HG03520 (cell line): ENCODE measurements around the gene CKAP5.

Experiments
- ATAC-seq: cut with Tn5 transposase; IDR thresholded peaks from one replicate; pipeline ENCODE4 v1.9.1; 2021; ENCODE audit warnings: mild to moderate bottlenecking, moderate library complexity; ENCODE audit not compliant: unreplicated experiment

Gene CKAP5

GRCh38 chr11:46769636-46770221 is 76.4 kb downstream of the CKAP5 start:
- ATAC-seq, result no peak

GRCh38 chr11:46766656-46767055 is 79.4 kb downstream of the CKAP5 start:
- ATAC-seq, result no peak

- ATAC-seq, result no peak
Observed at GRCh38 chr11:46762248-46762647, 83.8 kb downstream of the CKAP5 start.

GRCh38 chr11:46761807-46762206 is 84.3 kb downstream of the CKAP5 start:
- ATAC-seq, result no peak

GRCh38 chr11:46760429-46761128 is 85.5 kb downstream of the CKAP5 start:
- no peak for ATAC-seq

GRCh38 chr11:46759196-46759595 is 86.9 kb downstream of the CKAP5 start:
- no peak for ATAC-seq

- ATAC-seq, result no peak
Observed at GRCh38 chr11:46755962-46756361, 90.1 kb downstream of the CKAP5 start.

- ATAC-seq, result no peak
Observed at GRCh38 chr11:46747150-46747549, 98.9 kb downstream of the CKAP5 start.

- ATAC-seq, result no peak
Observed at GRCh38 chr11:46745995-46746394, 100.1 kb downstream of the CKAP5 start.

- ATAC-seq, result no peak
Observed at GRCh38 chr11:46745328-46745727, 100.8 kb downstream of the CKAP5 start.

- ATAC-seq, result no peak
Observed at GRCh38 chr11:46743693-46744339, 102.3 kb downstream of the CKAP5 start.

GRCh38 chr11:46743043-46743442 is 103.0 kb downstream of the CKAP5 start:
- no peak for ATAC-seq

GRCh38 chr11:46741600-46742484 is 104.2 kb downstream of the CKAP5 start:
- ATAC-seq, result no peak

GRCh38 chr11:46738887-46739286 is 107.2 kb downstream of the CKAP5 start:
- no peak for ATAC-seq

GRCh38 chr11:46737699-46738098 is 108.4 kb downstream of the CKAP5 start:
- ATAC-seq, result no peak

- no peak for ATAC-seq
Observed at GRCh38 chr11:46736615-46737014, 109.5 kb downstream of the CKAP5 start.

- ATAC-seq, result no peak
Observed at GRCh38 chr11:46736146-46736545, 109.9 kb downstream of the CKAP5 start.

- ATAC-seq, result no peak
Observed at GRCh38 chr11:46733234-46733633, 112.8 kb downstream of the CKAP5 start.

GRCh38 chr11:46731545-46731944 is 114.5 kb downstream of the CKAP5 start:
- ATAC-seq, result no peak

- ATAC-seq, result no peak
Observed at GRCh38 chr11:46729110-46730027, 116.7 kb downstream of the CKAP5 start.
